ENCODE results near the gene FOXP1.

- TF ChIP-seq CTCF (IDR thresholded peaks at IDR 0.05): no peak
- no peak for TF ChIP-seq POLR2AphosphoS5 (IDR thresholded peaks at IDR 0.05; ENCODE audit: insufficient read depth in 1 of 2, low read depth in 1 of 2)
These were observed 445.1 kb downstream of the FOXP1 start for GRCh38 chr3:71138410-71138809.
